MG63 (cell line): ENCODE measurements around the gene TGFBR2. TPM values are rescaled to one million over a fixed set of nuclear protein-coding genes. Genes with fewer than 3 reads are reported as not detected.

ENCODE experiments used
- DNase-seq: peaks from one replicate; pipeline ENCODE4 v3.0.0-alpha.2; 2020
- H3K27me3 ChIP-seq: fragments of 250-450 bp; sonication (Bioruptor Pico); 2 replicates; pipeline ENCODE4 v1.5.1; 2020; ENCODE audit warnings: mild to moderate bottlenecking, moderate library complexity
- H3K36me3 ChIP-seq: fragments of 250-450 bp; sonication (Bioruptor Pico); 2 replicates; pipeline ENCODE4 v1.5.1; 2020; ENCODE audit warnings: mild to moderate bottlenecking, moderate library complexity
- H3K4me3 ChIP-seq: fragments of 250-450 bp; sonication (Bioruptor Pico); 2 replicates; pipeline ENCODE4 v1.5.1; 2020; ENCODE audit warnings: mild to moderate bottlenecking, moderate library complexity
- H3K9me3 ChIP-seq: fragments of 250-450 bp; sonication (Bioruptor Pico); 2 replicates; pipeline ENCODE4 v1.5.1; 2020; ENCODE audit warnings: mild to moderate bottlenecking, moderate library complexity
- total RNA-seq: library from RNA; depleted of rRNA; stranded (reverse); fragments of >200 nt; shearing (Covaris generic); gene quantifications from 2 replicates; pipeline ENCODE4 v1.2.3, GENCODE V29; 2014; ENCODE audit warnings: low replicate concordance

The TGFBR2 gene
- total RNA-seq, 1 experiment from 2014 or later = 28.9 TPM

GRCh38 chr3:30638685-30639412 is 32.4 kb downstream of the TGFBR2 start:
- no peak for DNase-seq
- H3K4me3 ChIP-seq = no peak overlapping the region

GRCh38 chr3:30639937-30640336 is 33.5 kb downstream of the TGFBR2 start:
- no peaks in the 10 kb centered on the region for H3K27me3 ChIP-seq
- no peaks in the 10 kb centered on the region for H3K9me3 ChIP-seq
- H3K36me3 ChIP-seq = no peaks in the 10 kb centered on the region; the same call in 1 of the 2 replicates
- no peak for DNase-seq
- H3K4me3 ChIP-seq = no peak overlapping the region

More at GRCh38 chr3:30638685-30639412, 32.4 kb downstream of the TGFBR2 start:
- no peaks in the 10 kb centered on the region for H3K36me3 ChIP-seq
- H3K9me3 ChIP-seq = no peaks in the 10 kb centered on the region
- H3K27me3 ChIP-seq = no peaks in the 10 kb centered on the region

GRCh38 chr3:30640851-30641250 is 34.5 kb downstream of the TGFBR2 start:
- no peaks in the 10 kb centered on the region for H3K27me3 ChIP-seq
- H3K4me3 ChIP-seq = no peak overlapping the region
- H3K36me3 ChIP-seq = no peaks in the 10 kb centered on the region; the same call in 1 of the 2 replicates
- no peak for DNase-seq
- H3K9me3 ChIP-seq = no peaks in the 10 kb centered on the region

- Histone ChIP-seq H3K9me3 (no peaks in the 10 kb centered on the region), H3K36me3 (peaks cover 3% of the 10 kb centered on the region), H3K27me3 (no peaks in the 10 kb centered on the region), H3K4me3 (no peak overlapping the region)
- no peak for DNase-seq
These were observed 35.2 kb downstream of the TGFBR2 start for GRCh38 chr3:30641416-30642251.

- no peak for DNase-seq
- peaks cover 5% of the 10 kb centered on the region for H3K36me3 ChIP-seq
- H3K4me3 ChIP-seq = no peak overlapping the region
- no peaks in the 10 kb centered on the region for H3K27me3 ChIP-seq
- no peaks in the 10 kb centered on the region for H3K9me3 ChIP-seq
These were observed 36.5 kb downstream of the TGFBR2 start for GRCh38 chr3:30642849-30643361.

GRCh38 chr3:30643763-30644462 is 37.5 kb downstream of the TGFBR2 start:
- no peaks in the 10 kb centered on the region for H3K27me3 ChIP-seq
- H3K4me3 ChIP-seq = no peak overlapping the region

GRCh38 chr3:30644615-30645014 is 38.2 kb downstream of the TGFBR2 start:
- Histone ChIP-seq H3K4me3 (no peak overlapping the region), H3K9me3 (no peaks in the 10 kb centered on the region), H3K36me3 (peaks cover 5% of the 10 kb centered on the region), H3K27me3 (no peaks in the 10 kb centered on the region)
- peak; percentile 19 for DNase-seq

More at GRCh38 chr3:30643763-30644462, 37.5 kb downstream of the TGFBR2 start:
- Histone ChIP-seq H3K36me3 (peaks cover 5% of the 10 kb centered on the region), H3K9me3 (no peaks in the 10 kb centered on the region)
- DNase-seq = no peak

- Histone ChIP-seq H3K27me3 (no peaks in the 10 kb centered on the region), H3K9me3 (no peaks in the 10 kb centered on the region), H3K36me3 (peaks cover 5% of the 10 kb centered on the region), H3K4me3 (no peak overlapping the region)
- no peak for DNase-seq
These were observed 38.7 kb downstream of the TGFBR2 start for GRCh38 chr3:30645077-30645476.

- DNase-seq = no peak
- no peaks in the 10 kb centered on the region for H3K27me3 ChIP-seq
- H3K36me3 ChIP-seq = peaks cover 12% of the 10 kb centered on the region
- H3K4me3 ChIP-seq = no peak overlapping the region
- H3K9me3 ChIP-seq = no peaks in the 10 kb centered on the region
These were observed 39.9 kb downstream of the TGFBR2 start for GRCh38 chr3:30646181-30646876.

- peaks cover 15% of the 10 kb centered on the region for H3K36me3 ChIP-seq
- H3K9me3 ChIP-seq = no peaks in the 10 kb centered on the region
- no peak overlapping the region for H3K4me3 ChIP-seq
- no peaks in the 10 kb centered on the region for H3K27me3 ChIP-seq
- no peak for DNase-seq
These were observed 40.8 kb downstream of the TGFBR2 start for GRCh38 chr3:30646961-30647752.

- Histone ChIP-seq H3K4me3 (no peak overlapping the region), H3K27me3 (no peaks in the 10 kb centered on the region), H3K9me3 (no peaks in the 10 kb centered on the region), H3K36me3 (peaks cover 15% of the 10 kb centered on the region)
- DNase-seq = no peak
These were observed 42.4 kb downstream of the TGFBR2 start for GRCh38 chr3:30648670-30649357.

- Histone ChIP-seq H3K4me3 (no peak overlapping the region), H3K36me3 (peaks cover 18% of the 10 kb centered on the region)
- no peak for DNase-seq
These were observed 43.3 kb downstream of the TGFBR2 start for GRCh38 chr3:30649572-30650318.

GRCh38 chr3:30650348-30650995 is 44.1 kb downstream of the TGFBR2 start:
- DNase-seq = no peak
- Histone ChIP-seq H3K4me3 (no peak overlapping the region), H3K36me3 (peaks cover 22% of the 10 kb centered on the region), H3K27me3 (no peaks in the 10 kb centered on the region), H3K9me3 (no peaks in the 10 kb centered on the region)

More at GRCh38 chr3:30649572-30650318, 43.3 kb downstream of the TGFBR2 start:
- H3K27me3 ChIP-seq = no peaks in the 10 kb centered on the region
- no peaks in the 10 kb centered on the region for H3K9me3 ChIP-seq

- no peak overlapping the region for H3K4me3 ChIP-seq
- no peaks in the 10 kb centered on the region for H3K9me3 ChIP-seq
- peaks cover 30% of the 10 kb centered on the region for H3K36me3 ChIP-seq
- DNase-seq = no peak
- H3K27me3 ChIP-seq = no peaks in the 10 kb centered on the region
These were observed 47.9 kb downstream of the TGFBR2 start for GRCh38 chr3:30654269-30654668.
